Right ventricle myocardium superior (tissue), 1 donor: ENCODE results near the gene ZBTB39. TPM values are rescaled to one million over a fixed set of nuclear protein-coding genes. Genes with fewer than 3 reads are reported as not detected.
"Not testable (repeated sequence)": the region's sequence is repeated elsewhere in the genome, so short reads cannot be mapped to it uniquely, and the experiment has no call there.

Experiments
- ATAC-seq: fragments of 200-7000 bp; cut with Tn5 transposase; one replicate; pipeline ENCODE4 v1.9.1; 2020; ENCODE audit warnings: mild to moderate bottlenecking; ENCODE audit not compliant: poor library complexity
- DNase-seq: peaks from one replicate; pipeline ENCODE4 v3.0.0-alpha.2; 2020
- intact Hi-C: fragments of 100-400 bp; cut with DNase I; formaldehyde crosslinking; loops from one replicate; pipeline ENCODE4 v1.11.2; 2022
- total RNA-seq: library from RNA; stranded (reverse); fragmentation: NEBNext Ultra II Directional; extraction: Animal tissue kit (Norgen Biotek cat#: 25700); gene quantifications from one replicate; pipeline ENCODE4 v1.2.1, GENCODE V29; 2021
- donor health status: DM: no; HTN: yes; CAD: no; lungs with severe emphysema.

ZBTB39 gene
- total RNA-seq, 1 donor from 2014 or later, result 3.0 TPM

GRCh38 chr12:57039016-57039798 is 32.9 kb upstream of the ZBTB39 start:
- ATAC-seq (no peak), DNase-seq (no peak)
- intact Hi-C loops, result no loop called here

DNA sequence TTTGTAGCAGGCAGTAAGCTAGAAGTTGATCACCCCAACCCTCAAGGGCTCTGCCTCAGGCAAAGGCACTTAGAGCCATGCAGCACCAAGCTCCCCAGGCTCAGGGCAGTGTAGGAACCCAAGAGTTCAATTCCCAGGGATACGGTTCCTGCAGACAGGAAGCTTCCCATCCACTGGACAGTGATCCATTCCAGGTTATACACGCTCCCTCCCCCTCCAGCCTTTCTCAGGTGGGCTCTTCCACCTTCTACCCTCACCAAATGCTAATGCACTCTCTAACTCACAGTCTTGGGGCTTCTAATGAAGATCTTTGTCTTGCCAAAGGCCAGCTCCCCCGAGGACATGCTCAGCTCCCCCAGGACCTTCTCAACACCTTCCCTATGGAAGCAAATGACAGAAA is 30.9 kb upstream of the ZBTB39 start:
- no peak for DNase-seq
- intact Hi-C loops, result no loop called here
- no peak for ATAC-seq

DNA sequence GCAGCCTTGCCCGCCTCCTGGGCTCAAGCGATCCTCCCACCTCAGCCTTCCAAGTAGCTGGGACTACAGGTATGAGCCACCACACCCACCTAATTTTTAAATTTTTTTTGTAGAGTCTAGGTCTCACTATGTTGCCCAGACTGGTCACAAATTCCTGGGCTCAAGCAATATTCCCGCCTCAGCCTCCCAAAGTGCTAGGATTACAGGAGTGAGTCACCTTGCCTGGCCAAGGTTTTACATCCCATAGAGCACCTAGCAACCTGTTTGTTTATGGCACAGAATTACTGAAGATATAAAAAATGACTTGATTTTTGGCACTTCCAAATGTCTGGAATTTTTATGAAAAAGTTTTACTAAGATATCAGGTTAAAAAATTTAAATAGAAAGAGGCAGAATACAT is 27.1 kb upstream of the ZBTB39 start:
- intact Hi-C loops, result no loop called here
- DNase-seq (no peak), ATAC-seq (no peak)

DNA sequence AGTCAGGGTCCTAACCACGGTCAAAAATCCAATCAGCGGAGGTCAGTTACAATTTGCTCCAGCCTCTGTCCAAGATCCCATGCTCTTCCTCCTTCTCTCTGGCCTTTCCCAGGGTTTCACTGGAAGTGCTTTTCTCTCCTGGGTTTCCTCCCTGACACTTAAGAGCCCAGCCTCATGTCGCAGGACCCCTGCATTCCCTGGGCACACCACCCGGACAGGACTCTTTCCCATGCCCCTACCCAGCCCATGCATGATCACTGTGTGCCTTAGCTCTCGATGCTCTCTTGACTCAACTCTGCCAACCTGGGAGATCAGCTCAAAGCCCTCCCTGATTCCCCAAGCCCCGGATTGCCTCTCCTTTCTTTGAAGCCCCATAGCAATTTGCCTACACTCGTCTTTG is 25.4 kb upstream of the ZBTB39 start:
- ATAC-seq (no peak), DNase-seq (no peak)
- intact Hi-C loops, result no loop called here

- intact Hi-C loops, result no loop called here
- DNase-seq, result no peak
- no peak for ATAC-seq
These were observed 24.9 kb upstream of the ZBTB39 start for GRCh38 chr12:57031138-57031725.

DNA sequence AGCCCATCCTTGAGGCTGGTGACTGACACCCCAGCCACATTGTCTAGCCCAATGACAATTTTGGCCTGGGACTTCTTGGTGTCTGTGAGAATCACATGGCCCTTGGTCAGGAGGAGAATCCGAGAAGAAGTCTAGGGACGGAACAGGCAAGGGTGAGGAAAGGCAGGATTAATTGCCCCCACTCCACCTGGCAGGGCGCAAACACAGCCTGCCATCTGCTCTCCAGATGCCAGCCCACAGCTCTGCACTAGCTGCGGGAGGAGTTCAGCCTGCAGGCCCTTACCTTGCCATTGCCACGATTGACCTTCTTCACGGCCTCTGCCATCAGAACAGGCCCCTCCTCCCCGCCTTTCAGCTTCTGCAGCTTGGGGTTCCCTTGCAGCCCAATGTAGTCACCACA is 23.1 kb upstream of the ZBTB39 start:
- intact Hi-C loops, result no loop called here
- ATAC-seq, result no peak
- DNase-seq, result no peak

GRCh38 chr12:57027805-57028153 is 21.4 kb upstream of the ZBTB39 start:
- ATAC-seq (no peak), DNase-seq (no peak)
- intact Hi-C loops, result no loop called here

DNA sequence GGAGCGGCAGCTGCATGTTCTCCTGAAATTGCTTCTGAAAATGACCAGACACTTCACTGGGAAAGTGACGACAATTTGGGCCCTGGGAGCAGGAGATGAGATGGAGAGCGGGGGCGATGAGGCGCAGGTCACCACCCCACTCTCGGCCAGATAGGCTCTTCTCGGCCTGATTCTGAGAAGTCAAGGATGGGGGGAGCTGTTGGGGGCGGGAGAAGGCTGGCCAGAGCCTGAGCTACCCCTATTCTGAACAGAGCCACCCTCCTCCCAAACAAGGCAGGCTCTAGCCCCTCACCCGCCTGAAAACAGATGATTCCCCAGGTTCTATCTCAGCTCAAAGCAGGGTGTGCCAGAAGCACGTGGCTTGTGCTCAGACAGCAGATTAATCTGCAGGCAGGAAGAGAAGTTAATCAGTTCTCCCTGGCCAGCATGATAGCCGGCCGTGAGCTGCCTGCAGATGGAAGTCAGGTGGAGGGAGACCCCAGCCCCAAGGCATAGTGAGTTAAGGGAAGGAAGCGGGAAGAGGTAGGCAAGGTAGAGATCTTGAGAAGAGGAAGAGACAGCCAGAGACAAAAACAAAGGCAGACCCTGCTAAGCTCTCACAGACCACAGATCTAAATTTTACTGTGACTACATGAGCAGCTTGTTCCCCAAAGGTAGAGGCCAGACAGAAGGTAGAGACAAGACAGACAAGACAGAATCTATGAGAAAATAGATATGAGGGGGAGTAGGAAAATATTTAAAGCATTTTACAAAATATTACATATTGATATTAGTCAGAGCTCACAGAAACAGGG is 20.9 kb upstream of the ZBTB39 start:
- ATAC-seq (no peak), DNase-seq (no peak)
- intact Hi-C loops, result no loop called here

DNA sequence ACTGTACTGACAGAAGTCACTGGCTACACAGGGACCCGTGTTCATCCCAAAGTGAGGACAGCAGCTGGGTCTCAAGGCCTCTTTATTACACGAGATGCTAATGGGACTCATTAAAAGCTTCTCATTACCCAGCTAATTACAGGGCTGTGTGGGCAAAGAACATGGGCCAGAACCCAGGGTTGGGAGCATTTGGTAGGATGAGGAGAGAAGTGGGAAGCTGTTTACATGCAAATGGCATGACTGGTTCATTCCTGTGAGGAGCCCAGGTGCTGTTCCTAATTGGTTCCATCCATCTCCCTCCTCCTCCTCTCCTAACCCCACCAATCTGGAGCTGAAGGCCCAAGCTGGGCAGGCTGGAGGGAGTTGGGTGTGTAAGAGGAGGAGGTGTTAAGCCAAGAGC is 18.9 kb upstream of the ZBTB39 start:
- intact Hi-C loops, result no loop called here
- no peak for ATAC-seq
- DNase-seq, result no peak

GRCh38 chr12:57022324-57022723 is 16.0 kb upstream of the ZBTB39 start:
- intact Hi-C loops, DNase-seq, ATAC-seq: not testable (repeated sequence)

- ATAC-seq, result no peak
- no peak for DNase-seq
- intact Hi-C loops, result no loop called here
These were observed 13.8 kb upstream of the ZBTB39 start for GRCh38 chr12:57019983-57020719.

DNA sequence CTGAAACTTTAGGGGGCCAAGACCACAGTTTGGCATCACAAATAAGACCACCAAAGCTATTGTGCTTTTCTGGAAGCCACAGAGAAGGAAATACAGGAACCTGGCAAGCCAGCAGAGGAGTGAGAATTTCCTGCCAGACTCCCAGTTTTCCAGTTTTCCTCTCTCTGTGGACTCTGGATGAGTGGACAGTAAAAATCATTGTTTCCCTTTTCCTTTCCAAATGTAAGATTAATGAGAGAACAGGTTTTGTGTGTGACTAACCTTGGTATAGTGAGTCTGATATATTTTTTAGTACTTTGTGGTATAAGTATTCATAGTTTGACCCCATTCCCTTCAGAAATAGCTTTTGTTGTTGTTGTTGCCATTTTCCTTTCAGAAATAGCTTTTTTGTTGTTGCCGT is 12.6 kb upstream of the ZBTB39 start:
- ATAC-seq, result no peak
- intact Hi-C loops, result no loop called here
- DNase-seq, result no peak

DNA sequence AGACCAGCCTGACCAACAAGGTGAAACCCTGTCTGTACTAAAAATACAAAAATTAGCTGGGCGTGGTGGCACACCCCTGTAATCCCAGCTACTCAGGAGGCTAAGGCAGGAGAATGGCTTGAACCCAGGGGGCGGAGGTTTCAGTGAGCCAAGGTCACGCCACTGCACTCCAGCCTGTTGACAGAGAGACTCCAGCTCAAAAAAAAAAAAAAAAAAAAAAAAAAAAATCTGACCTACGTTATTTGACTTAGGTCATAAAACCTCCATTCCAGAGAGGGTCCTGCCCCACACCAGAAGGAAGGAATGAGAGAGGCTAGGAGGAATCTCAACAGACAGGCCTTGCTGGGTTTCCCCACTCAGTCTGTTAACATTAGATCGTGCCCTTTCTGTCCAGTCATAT is 12.0 kb upstream of the ZBTB39 start:
- ATAC-seq, DNase-seq, intact Hi-C loops: not testable (repeated sequence)

DNA sequence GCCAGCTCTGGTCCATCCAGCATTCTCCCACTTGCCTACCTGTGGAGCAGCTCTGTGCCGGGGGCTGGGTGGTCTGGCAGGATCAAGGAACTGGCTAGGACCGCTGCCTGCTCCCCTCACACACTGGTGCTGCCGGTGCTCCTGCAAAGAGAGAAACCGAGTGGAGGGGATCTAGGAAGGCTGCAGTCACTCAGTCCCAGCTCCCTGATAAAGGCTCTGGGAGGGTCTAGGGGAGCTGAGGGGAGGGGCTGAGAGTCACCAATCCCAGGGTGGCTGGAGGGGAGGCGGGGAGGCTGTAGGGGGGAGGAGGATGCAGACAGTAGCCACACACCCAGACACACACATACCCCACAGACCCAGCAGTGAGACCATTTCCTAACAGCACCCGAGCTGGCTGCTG is 10.0 kb upstream of the ZBTB39 start, which contains the start of gene TAC3:
TAC3 (minus strand) TSS at position 182 of the 400 bp plus-strand sequence. CDS start 732 bp downstream, outside the sequence.
- no peak for DNase-seq
- intact Hi-C loops, result no loop called here
- no peak for ATAC-seq

GRCh38 chr12:57012600-57013465 is 6.5 kb upstream of the ZBTB39 start:
- ATAC-seq (no peak), DNase-seq (no peak)
- intact Hi-C loops, result no loop called here

- DNase-seq, result no peak
- no peak for ATAC-seq
- intact Hi-C loops, result no loop called here
These were observed 5.4 kb upstream of the ZBTB39 start for GRCh38 chr12:57011438-57012424.

DNA sequence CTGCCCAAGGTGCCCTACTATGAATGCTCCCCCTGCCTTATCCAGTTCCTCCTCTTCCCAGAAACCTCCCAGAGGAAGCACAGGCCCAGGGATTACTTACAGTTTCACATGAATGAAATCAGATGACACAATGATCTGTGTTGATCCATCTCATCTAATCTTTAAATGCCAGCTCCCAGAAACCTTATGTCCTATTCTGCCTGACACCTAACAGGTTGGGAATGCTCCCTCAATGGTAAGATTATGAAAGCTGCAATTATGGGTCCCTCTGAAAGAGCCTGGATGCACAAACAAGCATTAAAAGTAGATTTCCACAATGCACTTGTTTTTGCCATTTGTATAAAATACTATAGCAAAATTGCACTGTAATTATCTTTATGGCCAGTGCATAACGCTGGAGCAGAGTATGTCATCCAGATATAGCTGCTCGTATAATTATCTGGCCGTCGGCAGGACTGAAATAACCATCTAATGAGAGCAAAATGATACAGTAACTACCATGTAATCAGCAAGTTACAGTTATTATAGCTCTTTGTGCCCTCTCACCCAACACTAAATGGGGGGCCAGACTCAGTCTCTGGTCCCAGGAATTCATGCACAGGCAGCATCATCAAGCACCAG is 4.4 kb upstream of the ZBTB39 start:
- ATAC-seq, result no peak
- DNase-seq, result no peak
- intact Hi-C loops, result no loop called here
